LoVo (cell line): ENCODE data around the gene APOA5.
"Not testable (repeated sequence)": the region's sequence is repeated elsewhere in the genome, so short reads cannot be mapped to it uniquely, and the experiment has no call there.

ENCODE experiments used
- DNase-seq: peaks from one replicate; pipeline ENCODE4 v3.0.0-alpha.2; 2016; ENCODE audit warnings: low spot score

Gene APOA5

GRCh38 chr11:116773203-116774097 lies 18.2 kb downstream of the APOA5 start:
- peak; percentile 11 for DNase-seq

DNA sequence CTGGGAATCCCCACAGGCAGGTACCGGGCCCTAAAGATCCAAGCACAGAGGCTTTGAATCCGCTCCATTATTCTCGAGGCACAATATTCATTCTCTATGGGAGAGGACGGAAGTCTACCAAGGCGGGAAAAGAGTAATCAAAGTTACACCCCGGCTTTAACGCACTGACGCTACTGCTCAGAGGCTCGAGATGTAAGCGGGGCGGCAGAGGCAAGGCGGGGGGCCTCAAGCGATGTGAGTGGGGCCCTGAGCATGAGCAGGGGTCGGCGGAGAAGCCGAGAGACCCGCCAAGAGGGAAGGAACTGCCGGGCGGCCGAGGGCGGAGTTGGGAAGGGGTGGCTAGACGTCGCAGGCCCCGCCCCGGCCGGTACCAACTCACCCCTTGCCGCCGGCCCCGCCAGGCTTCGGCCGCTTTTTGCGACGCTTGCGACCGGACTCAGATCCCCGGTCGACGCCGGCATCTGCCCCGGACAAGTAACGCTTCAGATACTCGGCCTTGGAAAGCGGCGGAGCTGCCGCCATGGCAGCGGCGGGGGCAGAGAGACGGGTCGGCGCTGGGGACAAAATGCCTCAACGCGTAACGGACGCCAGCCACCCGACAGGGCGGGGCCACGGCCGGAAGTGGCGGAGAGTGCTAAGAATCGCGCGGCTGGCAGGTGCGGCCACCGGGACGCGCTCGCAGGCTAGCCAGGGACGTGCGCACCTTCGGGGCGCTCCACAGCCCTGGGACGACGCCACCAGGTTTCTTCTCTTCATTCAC lies 19.1 kb downstream of the APOA5 start, which contains the start of gene BUD13:
BUD13 (minus strand) TSS at position 545 of the 760 bp plus-strand sequence; CDS start at position 522, 23 bp downstream.
- DNase-seq, result peak; percentile 89

- no peak for DNase-seq
These were observed 19.7 kb downstream of the APOA5 start for GRCh38 chr11:116771935-116772334.

DNA sequence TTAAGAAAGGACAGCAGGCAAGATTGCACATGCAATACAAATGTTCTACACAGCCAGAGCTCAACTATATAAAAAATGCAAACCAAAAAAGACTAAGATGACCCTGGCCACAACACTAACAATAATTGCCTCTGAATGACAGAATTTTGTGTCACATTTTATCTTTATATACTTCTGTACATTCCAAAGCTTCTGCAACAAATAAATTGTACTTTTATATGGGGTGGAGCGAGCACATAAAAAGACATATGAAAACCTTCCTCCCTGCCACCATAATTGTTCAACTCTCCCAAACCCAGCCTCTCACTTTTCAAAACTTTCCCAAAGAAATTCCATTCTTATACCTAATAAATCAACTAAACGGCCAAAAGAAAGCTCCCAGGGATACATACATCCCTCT lies 29.5 kb downstream of the APOA5 start:
- no peak for DNase-seq

DNA sequence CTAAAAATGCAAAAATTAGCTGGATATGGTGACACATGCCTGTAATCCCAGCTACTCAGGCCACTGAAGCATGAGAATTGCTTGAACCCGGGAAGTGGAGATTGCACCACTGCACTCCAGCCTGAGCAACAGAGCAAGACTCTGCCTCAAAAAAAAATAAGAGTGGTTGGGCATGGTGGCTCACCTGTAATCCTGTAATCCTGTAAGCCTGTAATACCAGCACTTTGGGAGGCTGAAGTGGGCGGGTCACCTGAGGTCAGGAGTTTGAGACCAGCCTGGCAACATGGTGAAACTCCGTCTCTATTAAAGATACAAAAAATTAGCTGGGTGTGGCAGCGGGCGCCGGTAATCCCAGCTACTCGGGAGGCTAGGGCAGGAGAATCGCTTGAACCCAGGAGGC lies 35.6 kb downstream of the APOA5 start:
- not testable (repeated sequence) for DNase-seq

DNA sequence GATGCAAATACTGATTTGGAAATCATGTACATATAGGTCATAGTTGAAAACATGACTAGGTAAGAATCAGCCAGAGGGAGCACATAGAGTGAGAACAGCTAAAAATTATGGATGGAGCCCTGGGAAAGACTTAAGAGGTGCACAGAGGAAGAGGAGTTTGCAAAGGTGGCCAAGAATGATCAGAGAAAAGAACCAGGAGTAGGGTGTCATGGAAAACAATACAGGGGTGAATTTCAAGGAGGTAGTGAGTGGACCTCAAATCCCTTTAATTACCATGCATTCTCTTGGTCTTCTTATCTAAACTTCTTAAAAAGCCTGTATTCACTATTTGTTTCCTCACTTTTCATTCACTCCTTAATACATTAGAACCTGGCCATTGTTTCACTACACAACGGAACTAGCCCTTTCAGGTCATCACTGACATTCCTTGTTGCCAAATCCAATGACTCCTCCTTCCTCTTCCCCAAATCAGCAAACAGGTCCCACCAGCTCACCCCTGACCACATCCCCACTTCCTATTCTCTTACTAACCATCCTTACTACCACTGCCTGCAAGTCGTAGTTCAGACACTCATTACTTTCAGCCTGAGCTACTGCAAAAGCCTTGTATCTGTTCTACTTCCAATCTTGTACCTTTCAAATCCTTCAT lies 41.5 kb downstream of the APOA5 start:
- no peak for DNase-seq

DNA sequence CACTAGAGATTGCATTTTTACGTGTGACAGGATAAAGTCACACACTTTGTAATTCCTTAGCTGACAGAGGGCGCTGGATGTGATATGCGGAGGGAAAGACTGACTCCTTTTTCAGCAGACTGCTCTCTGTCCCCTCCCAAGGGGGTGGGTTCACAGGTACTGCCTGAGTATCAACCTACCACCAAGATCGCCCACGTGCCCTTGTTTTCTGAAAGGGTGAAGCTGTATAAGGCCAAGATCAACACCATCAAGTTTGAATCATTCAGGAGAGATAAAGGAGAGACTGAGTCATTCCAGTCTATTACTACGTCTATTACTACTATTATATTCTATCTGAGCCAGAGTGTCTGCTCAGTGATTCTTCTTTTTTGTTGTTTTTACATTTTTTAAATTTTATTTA lies 49.6 kb downstream of the APOA5 start:
- DNase-seq, result no peak

DNA sequence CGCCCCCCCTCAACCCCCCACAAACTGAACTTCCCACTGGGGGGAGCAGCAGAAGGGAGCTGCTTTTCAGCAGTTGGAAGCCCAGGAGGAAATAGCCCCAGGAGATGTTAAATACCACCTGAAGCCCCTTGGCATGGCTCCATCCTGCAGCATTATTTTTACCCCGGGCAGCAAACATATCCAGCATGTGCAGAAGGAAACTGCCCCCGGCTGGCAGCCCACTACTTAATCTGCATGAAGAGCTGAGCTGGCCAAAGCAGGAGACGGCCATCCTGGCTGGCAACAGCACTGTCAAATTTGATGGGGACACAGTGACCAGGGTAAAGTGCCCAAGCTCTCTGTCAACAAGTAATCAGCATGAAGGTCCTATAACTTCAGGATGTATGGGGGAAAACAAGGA lies 50.9 kb downstream of the APOA5 start:
- no peak for DNase-seq
